Activated CD8-positive, alpha-beta T cell treated with anti-CD3 and anti-CD28 coated beads for 36 hours (primary cell): Measurements from ENCODE around the gene DLX1. TPM values are rescaled to one million over a fixed set of nuclear protein-coding genes. Genes with fewer than 3 reads are reported as not detected.

ENCODE experiments used
- ATAC-seq: fragments of 200-7000 bp; cut with Tn5 transposase; one replicate; pipeline ENCODE4 v1.10.0; 2021; ENCODE audit warnings: mild to moderate bottlenecking, moderate library complexity
- CTCF ChIA-PET: fragments of 350-600 bp; sonication (Branson Sonifier 250); formaldehyde crosslinking; loops from one replicate; lab custom pipeline; 2021; ENCODE audit warnings: antibody characterized with exemption; lab: Charles Lee
- POLR2A ChIA-PET: fragments of 350-600 bp; sonication (Branson Sonifier 250); formaldehyde crosslinking; loops from one replicate; lab custom pipeline; 2021; ENCODE audit warnings: antibody characterized with exemption; lab: Charles Lee
- DNase-seq: peaks from one replicate; pipeline ENCODE4 v3.0.0-alpha.2; 2020
- H3K27ac Mint-ChIP-seq: one replicate; pipeline ENCODE4 v1.8.0; 2021; ENCODE audit warnings: mild to moderate bottlenecking, mixed read lengths
- H3K27me3 Mint-ChIP-seq: one replicate; pipeline ENCODE4 v1.8.0; 2021; ENCODE audit warnings: mixed read lengths
- H3K36me3 Mint-ChIP-seq: one replicate; pipeline ENCODE4 v1.8.0; 2021; ENCODE audit warnings: low read depth, mixed read lengths
- H3K4me1 Mint-ChIP-seq: one replicate; pipeline ENCODE4 v1.8.0; 2021; ENCODE audit warnings: low read depth, mixed read lengths
- H3K4me3 Mint-ChIP-seq: one replicate; pipeline ENCODE4 v1.8.0; 2021; ENCODE audit warnings: mild to moderate bottlenecking, moderate library complexity, mixed read lengths
- H3K9me3 Mint-ChIP-seq: one replicate; pipeline ENCODE4 v1.8.0; 2021; ENCODE audit warnings: mixed read lengths
- intact Hi-C: fragments of 100-400 bp; cut with micrococcal nuclease; formaldehyde crosslinking; loops from one replicate; pipeline ENCODE4 v1.10.0; 2022
- total RNA-seq, 2 experiments: library from RNA; stranded (reverse); gene quantifications; one replicate each; pipeline ENCODE4 v1.2.3, GENCODE V29; 2021
- TF ChIP-seq, protein P1 (sequence below): fragments of 200-600 bp; IDR thresholded peaks from one replicate; pipeline ENCODE4 v1.8.0; 2022; ENCODE audit warnings: antibody characterized with exemption, mild to moderate bottlenecking

DLX1 gene
- total RNA-seq, 2 experiments from 2014 or later, result not detected

DNA sequence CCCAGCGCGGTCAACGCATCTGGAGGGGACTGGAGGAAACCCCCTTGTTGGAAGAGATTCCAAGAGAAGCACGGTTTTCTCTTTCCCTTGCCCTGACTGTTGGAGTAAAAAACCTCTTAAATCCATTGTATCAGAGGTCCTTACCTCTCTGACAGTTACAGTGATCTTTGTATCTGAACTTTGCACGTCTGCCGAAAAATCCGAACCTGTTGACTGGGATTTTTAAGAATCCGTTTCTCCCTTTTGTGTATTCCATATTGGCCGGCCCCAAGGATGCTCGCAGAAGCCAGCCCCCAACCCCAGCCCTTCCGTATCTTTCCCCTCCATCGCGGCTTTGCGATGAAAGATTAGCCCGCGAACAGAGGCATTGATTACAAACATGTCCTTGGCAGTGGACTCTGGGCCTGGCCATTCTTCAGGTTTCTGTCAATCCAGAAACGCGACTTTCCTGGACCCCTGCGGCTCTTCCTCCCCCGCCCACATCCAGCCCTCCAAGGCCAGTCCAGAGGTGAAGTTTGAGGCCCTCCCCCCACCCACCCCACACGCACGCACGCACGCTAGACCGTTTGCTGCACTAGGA, 4.6 kb upstream of the DLX1 start:
- intact Hi-C loops, result loop anchor here (1.0 kb wide), 1 partner anchor 10 kb away; no protein-coding TSS in a partner anchor
- no peak for ATAC-seq
- H3K4me1 Mint-ChIP-seq, result peaks cover 23% of the 10 kb centered on the region
- H3K4me3 Mint-ChIP-seq, result no peak overlapping the region
- H3K27me3 Mint-ChIP-seq, result peaks cover 76% of the 10 kb centered on the region
- no peak overlapping the region for H3K27ac Mint-ChIP-seq
- TF ChIP-seq, protein P1, sequence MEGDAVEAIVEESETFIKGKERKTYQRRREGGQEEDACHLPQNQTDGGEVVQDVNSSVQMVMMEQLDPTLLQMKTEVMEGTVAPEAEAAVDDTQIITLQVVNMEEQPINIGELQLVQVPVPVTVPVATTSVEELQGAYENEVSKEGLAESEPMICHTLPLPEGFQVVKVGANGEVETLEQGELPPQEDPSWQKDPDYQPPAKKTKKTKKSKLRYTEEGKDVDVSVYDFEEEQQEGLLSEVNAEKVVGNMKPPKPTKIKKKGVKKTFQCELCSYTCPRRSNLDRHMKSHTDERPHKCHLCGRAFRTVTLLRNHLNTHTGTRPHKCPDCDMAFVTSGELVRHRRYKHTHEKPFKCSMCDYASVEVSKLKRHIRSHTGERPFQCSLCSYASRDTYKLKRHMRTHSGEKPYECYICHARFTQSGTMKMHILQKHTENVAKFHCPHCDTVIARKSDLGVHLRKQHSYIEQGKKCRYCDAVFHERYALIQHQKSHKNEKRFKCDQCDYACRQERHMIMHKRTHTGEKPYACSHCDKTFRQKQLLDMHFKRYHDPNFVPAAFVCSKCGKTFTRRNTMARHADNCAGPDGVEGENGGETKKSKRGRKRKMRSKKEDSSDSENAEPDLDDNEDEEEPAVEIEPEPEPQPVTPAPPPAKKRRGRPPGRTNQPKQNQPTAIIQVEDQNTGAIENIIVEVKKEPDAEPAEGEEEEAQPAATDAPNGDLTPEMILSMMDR, result no peak
- POLR2A ChIA-PET, result interaction anchor here (1.0 to 2.8 kb wide), 2 partner anchors 19 to 21 kb away, joined by 3 to 15 read pairs; no protein-coding TSS in a partner anchor
- peaks cover 6% of the 10 kb centered on the region for H3K36me3 Mint-ChIP-seq
- CTCF ChIA-PET, result interaction anchor here (1.0 to 3.3 kb wide), 5 partner anchors 11 to 46 kb away, joined by 3 to 15 read pairs (median 5); partner anchors contain the start of gene DLX2
- no peaks in the 10 kb centered on the region for H3K9me3 Mint-ChIP-seq
- DNase-seq, result no peak

DNA sequence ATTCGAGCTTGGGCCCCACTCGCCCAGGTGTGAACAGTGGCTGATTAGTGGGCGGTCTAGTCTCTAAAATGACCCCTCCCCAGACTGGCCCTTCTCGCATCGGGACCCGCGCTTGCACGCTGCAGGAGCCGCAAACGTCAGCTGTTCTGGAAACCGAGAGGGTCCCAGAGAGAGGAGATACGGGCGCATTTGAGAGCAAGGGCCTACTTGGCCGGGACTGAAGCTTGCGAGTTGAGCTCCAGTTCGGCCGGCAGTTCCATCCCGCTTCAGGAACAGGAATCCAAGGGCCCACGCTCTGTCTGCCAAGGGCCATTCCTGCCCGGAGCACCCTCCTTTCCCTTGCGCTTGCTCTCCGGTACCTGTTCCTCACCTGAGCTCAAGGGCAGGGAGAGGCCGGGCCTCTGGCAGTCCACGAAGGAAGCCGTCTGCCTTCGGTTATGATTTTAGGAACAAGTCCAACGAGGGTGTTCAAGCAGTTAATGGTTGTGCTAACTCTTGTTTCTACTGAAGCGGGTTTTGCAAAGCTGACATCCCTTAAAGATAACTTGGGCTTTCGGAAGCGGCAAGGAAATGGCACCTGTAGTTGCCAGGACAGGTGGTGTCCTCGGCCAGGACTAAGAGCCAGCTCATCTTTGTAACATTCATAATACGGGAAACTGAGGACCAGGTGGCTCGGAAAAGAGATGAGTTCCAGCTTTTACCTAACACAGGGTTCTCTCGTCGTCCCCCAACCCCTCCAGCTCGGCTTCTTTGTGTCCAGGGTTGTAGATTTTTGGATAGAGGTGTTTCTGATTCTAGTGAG, 3.9 kb upstream of the DLX1 start:
- Mint-ChIP-seq H3K27ac (no peak overlapping the region), H3K4me3 (no peak overlapping the region), H3K36me3 (peaks cover 6% of the 10 kb centered on the region), H3K9me3 (no peaks in the 10 kb centered on the region), H3K27me3 (peaks cover 76% of the 10 kb centered on the region), H3K4me1 (peaks cover 27% of the 10 kb centered on the region)
- ChIA-PET CTCF (interaction anchor here (0.7 to 3.3 kb wide), 6 partner anchors 10 to 45 kb away, joined by 3 to 15 read pairs (median 4); partner anchors contain the start of gene DLX2), POLR2A (interaction anchor here (0.7 to 2.8 kb wide), 5 partner anchors 11 to 20 kb away, joined by 3 to 15 read pairs (median 6); no protein-coding TSS in a partner anchor)
- no peak for ATAC-seq
- intact Hi-C loops, result no loop called here
- TF ChIP-seq, protein P1, result no peak
- DNase-seq, result peak; percentile 3

DNA sequence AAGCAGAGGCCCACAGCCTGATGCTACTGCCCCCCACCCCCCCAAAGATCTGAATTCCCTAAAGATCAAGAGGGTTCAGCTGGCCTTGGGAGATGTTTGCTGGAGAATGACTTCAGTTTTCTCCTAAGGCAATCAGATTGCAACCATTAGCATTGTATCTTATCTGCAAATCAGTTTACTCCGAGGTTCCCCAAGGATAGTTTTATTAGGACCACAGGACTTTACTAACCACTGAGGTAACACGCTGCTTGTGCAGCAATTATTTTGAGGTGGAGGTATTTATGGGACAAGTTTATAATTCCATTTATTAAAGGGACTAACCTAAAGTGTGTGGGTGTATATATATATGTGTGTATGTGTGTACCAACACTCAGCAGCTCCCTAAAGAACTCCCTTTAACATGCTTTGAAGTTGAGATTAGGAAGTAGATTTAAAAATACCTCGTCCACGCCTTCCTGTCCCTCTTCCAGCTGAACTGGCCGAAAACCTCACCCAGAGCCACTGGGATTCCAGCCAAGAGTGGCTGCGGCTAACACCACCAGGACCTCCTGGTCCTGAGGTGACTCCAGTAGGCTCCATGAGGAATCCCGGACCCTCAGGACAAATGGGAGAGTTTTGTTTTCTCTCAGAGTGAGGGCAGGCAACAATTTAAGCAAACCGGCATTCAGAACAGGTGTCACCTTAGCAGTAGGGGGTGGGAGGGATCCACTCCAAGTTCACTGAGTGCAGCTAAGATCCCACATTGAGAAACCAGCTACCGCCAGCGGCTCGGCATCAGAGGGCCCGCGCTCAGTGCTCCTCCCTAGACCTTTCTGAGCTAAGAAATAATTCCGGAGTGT, 3.0 kb upstream of the DLX1 start:
- TF ChIP-seq, protein P1, result no peak
- ChIA-PET POLR2A (interaction anchor here (0.9 to 2.8 kb wide), 4 partner anchors 10 to 24 kb away, joined by 3 to 15 read pairs (median 6); no protein-coding TSS in a partner anchor), CTCF (interaction anchor here (1.0 to 3.3 kb wide), 8 partner anchors 9 to 44 kb away, joined by 3 to 15 read pairs (median 6); partner anchors contain the start of gene DLX2)
- H3K9me3 Mint-ChIP-seq, result no peaks in the 10 kb centered on the region
- peaks cover 82% of the 10 kb centered on the region for H3K27me3 Mint-ChIP-seq
- no peak for ATAC-seq
- no peak overlapping the region for H3K4me3 Mint-ChIP-seq
- no peak overlapping the region for H3K27ac Mint-ChIP-seq
- intact Hi-C loops, result no loop called here
- H3K36me3 Mint-ChIP-seq, result peaks cover 6% of the 10 kb centered on the region
- peaks cover 35% of the 10 kb centered on the region for H3K4me1 Mint-ChIP-seq
- DNase-seq, result peak; percentile 8

DNA sequence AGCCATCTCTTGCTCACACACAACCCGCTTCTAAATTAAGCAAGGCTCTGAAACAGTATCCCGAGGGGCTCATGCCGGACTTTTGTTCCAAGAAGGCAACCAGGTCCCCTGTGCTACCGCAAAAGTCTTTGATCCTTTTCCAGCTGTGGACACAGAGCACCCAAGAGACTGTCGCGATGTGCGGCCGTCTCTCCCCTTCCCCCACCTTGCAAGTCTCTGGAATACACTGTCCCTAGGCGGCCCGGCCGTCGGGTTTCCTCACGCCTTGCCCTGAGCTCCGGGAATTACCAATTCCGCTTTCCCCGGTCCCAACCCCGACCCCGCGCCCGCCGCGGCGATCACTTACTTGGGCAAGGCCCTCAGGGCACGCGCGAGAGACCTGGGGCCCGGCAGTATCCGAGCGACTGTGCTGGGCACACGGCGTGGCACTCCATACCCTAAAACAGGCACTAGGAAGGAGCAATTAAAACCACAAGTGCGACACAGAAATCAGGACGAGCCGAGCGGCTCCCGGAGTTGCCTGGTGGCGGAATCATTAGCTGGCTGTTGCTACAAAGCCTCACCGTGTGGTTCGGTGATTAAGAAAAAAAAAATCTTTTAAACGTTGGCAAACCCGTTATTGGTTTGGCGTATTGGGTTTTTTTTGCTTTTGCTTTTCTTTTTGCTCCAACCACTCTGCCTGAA, 2.2 kb upstream of the DLX1 start:
- no peak for DNase-seq
- H3K4me1 Mint-ChIP-seq, result peaks cover 42% of the 10 kb centered on the region
- H3K9me3 Mint-ChIP-seq, result no peaks in the 10 kb centered on the region
- intact Hi-C loops, result no loop called here
- ATAC-seq, result no peak
- no peak overlapping the region for H3K27ac Mint-ChIP-seq
- peak overlapping the region; percentile 75 for H3K4me3 Mint-ChIP-seq
- ChIA-PET CTCF (interaction anchor here (1.4 to 3.3 kb wide), 5 partner anchors 9 to 24 kb away, joined by 3 to 15 read pairs (median 8); partner anchors contain the start of gene DLX2), POLR2A (interaction anchor here (0.9 to 2.8 kb wide), 4 partner anchors 12 to 190 kb away, joined by 3 to 15 read pairs (median 4); no protein-coding TSS in a partner anchor)
- TF ChIP-seq, protein P1, result no peak
- H3K36me3 Mint-ChIP-seq, result peaks cover 6% of the 10 kb centered on the region
- peaks cover 86% of the 10 kb centered on the region for H3K27me3 Mint-ChIP-seq
